ENCODE results near the gene STK11. TPM values are rescaled to one million over a fixed set of nuclear protein-coding genes. Genes with fewer than 3 reads are reported as not detected.

The STK11 gene
- total RNA-seq = 64.9 TPM

GRCh38 chr19:1205114-1206099 is at the start of gene STK11:
TSS of gene STK11 (plus strand) at chr19:1205778. CDS start at chr19:1206914, 1,136 bp downstream.
- peak; percentile 99 for DNase-seq

- no peak for DNase-seq
These were observed 49.2 kb upstream of the STK11 start for GRCh38 chr19:1156305-1156801.

GRCh38 chr19:1156830-1157615 is 48.6 kb upstream of the STK11 start:
- DNase-seq = no peak

- DNase-seq = no peak
These were observed 47.4 kb upstream of the STK11 start for GRCh38 chr19:1157931-1158884.

- no peak for DNase-seq
These were observed 46.6 kb upstream of the STK11 start for GRCh38 chr19:1158885-1159448.

- DNase-seq = no peak
These were observed 45.5 kb upstream of the STK11 start for GRCh38 chr19:1159864-1160595.

GRCh38 chr19:1161716-1162115 is 43.9 kb upstream of the STK11 start:
- DNase-seq = no peak

- DNase-seq = no peak
These were observed 42.9 kb upstream of the STK11 start for GRCh38 chr19:1162404-1163282.

- DNase-seq = no peak
These were observed 42.2 kb upstream of the STK11 start for GRCh38 chr19:1163283-1163933.

- DNase-seq = peak; percentile 35
These were observed 41.5 kb upstream of the STK11 start for GRCh38 chr19:1163934-1164683.

- DNase-seq = no peak
These were observed 40.7 kb upstream of the STK11 start for GRCh38 chr19:1164684-1165531.

GRCh38 chr19:1166872-1167573 is 38.6 kb upstream of the STK11 start:
- no peak for DNase-seq

- DNase-seq = no peak
These were observed 37.6 kb upstream of the STK11 start for GRCh38 chr19:1167687-1168571.

GRCh38 chr19:1168572-1169410 is 36.8 kb upstream of the STK11 start:
- DNase-seq = no peak

GRCh38 chr19:1169411-1169791 is 36.2 kb upstream of the STK11 start:
- DNase-seq = no peak
